CD4-positive, alpha-beta T cell treated with Interleukin-10 for 1 hour (primary cell): ENCODE results near the gene BHMT.

Experiments used
- DNase-seq: peaks from one replicate; pipeline ENCODE4 v3.0.0-alpha.2; 2020

Gene BHMT

GRCh38 chr5:79111387-79111959 lies at the start of gene BHMT:
Gene BHMT, plus strand, starts transcription at chr5:79111809. Its CDS starts 77 bp downstream, at chr5:79111886.
- no peak for DNase-seq

- no peak for DNase-seq
These were observed 49.2 kb upstream of the BHMT start for GRCh38 chr5:79062436-79062835.

- no peak for DNase-seq
These were observed 41.9 kb upstream of the BHMT start, which contains the start of the genes BHMT2 and DMGDH for GRCh38 chr5:79069488-79070349. Gene BHMT2, plus strand, starts transcription at chr5:79069767. Its CDS starts 16 bp downstream, at chr5:79069783. Gene DMGDH, minus strand, starts transcription at chr5:79069674. Its CDS starts 54 bp downstream, at chr5:79069620.

- no peak for DNase-seq
These were observed 41.3 kb upstream of the BHMT start for GRCh38 chr5:79070350-79070667.

GRCh38 chr5:79074641-79075040 lies 37.0 kb upstream of the BHMT start:
- no peak for DNase-seq

GRCh38 chr5:79075646-79076426 lies 35.8 kb upstream of the BHMT start:
- DNase-seq: no peak

- DNase-seq: no peak
These were observed 34.8 kb upstream of the BHMT start for GRCh38 chr5:79076819-79077218.

GRCh38 chr5:79077680-79078365 lies 33.8 kb upstream of the BHMT start:
- DNase-seq: no peak

- DNase-seq: no peak
These were observed 30.8 kb upstream of the BHMT start for GRCh38 chr5:79080804-79081203.

GRCh38 chr5:79081779-79082178 lies 29.8 kb upstream of the BHMT start:
- no peak for DNase-seq

- no peak for DNase-seq
These were observed 25.5 kb upstream of the BHMT start for GRCh38 chr5:79086116-79086515.

- DNase-seq: no peak
These were observed 23.1 kb upstream of the BHMT start for GRCh38 chr5:79088507-79088906.

- no peak for DNase-seq
These were observed 20.5 kb upstream of the BHMT start for GRCh38 chr5:79091064-79091463.

- no peak for DNase-seq
These were observed 17.8 kb upstream of the BHMT start for GRCh38 chr5:79093762-79094161.

GRCh38 chr5:79105868-79106267 lies 5.7 kb upstream of the BHMT start:
- DNase-seq: no peak

- DNase-seq: no peak
These were observed 4.4 kb upstream of the BHMT start for GRCh38 chr5:79107020-79107796.

GRCh38 chr5:79108086-79108485 lies 3.5 kb upstream of the BHMT start:
- no peak for DNase-seq

GRCh38 chr5:79108792-79109191 lies 2.8 kb upstream of the BHMT start:
- no peak for DNase-seq

GRCh38 chr5:79109527-79110492 lies 1.8 kb upstream of the BHMT start:
- peak; percentile 25 for DNase-seq

- DNase-seq: no peak
These were observed 522 bp downstream of the BHMT start for GRCh38 chr5:79111960-79112702.
